Measurements from ENCODE around the gene TTLL1.

GRCh38 chr22:43017525-43018460, 71.4 kb downstream of the TTLL1 start:
- no peak for TF ChIP-seq CTCF (IDR thresholded peaks at IDR 0.05)
- no peak for TF ChIP-seq POLR2AphosphoS5 (IDR thresholded peaks at IDR 0.05)
- no peak for TF ChIP-seq POLR2A (IDR thresholded peaks at IDR 0.05)
